OCI-LY7 (cell line): ENCODE measurements around the gene FHL1.

Source experiments
- CTCF ChIP-seq: fragments of 200-600 bp; sonication (generic); conservative IDR thresholded peaks from 2 replicates; pipeline ENCODE4 v1.5.1; 2014; ENCODE audit warnings: mild to moderate bottlenecking, antibody characterized with exemption, low read length, moderate library complexity, mixed read lengths
- EZH2phosphoT487 ChIP-seq: fragments of 200-600 bp; sonication (generic); IDR thresholded peaks from 2 replicates; pipeline ENCODE4 v1.6.1; 2018; ENCODE audit warnings: low read depth, borderline replicate concordance, mild to moderate bottlenecking, mixed run types, antibody characterized with exemption, low read length, moderate library complexity, mixed read lengths

GRCh38 chrX:136126872-136127406 is 20.4 kb upstream of the FHL1 start:
- TF ChIP-seq CTCF (no peak), EZH2phosphoT487 (no peak)
